Measurements from ENCODE around the gene SPAG4. TPM values are rescaled to one million over a fixed set of nuclear protein-coding genes. Genes with fewer than 3 reads are reported as not detected.

SPAG4 gene
- total and polyA plus RNA-seq, 2 experiments from 2014 or later, result 2.7 to 2.9 TPM

GRCh38 chr20:35598476-35598875 lies 17.2 kb upstream of the SPAG4 start:
- Histone ChIP-seq H3K27ac (ENCODE audit: low read depth) (no peak overlapping the region), H3K4me1 (ENCODE audit: insufficient read depth) (no peaks in the 10 kb centered on the region), H3K4me3 (no peak overlapping the region), H3F3A (replicated peaks; ENCODE audit: low read depth) (no peaks in the 10 kb centered on the region), H3K79me2 (replicated peaks; ENCODE audit: insufficient read depth) (no peaks in the 10 kb centered on the region), H3K36me3 (ENCODE audit: insufficient read depth) (no peaks in the 10 kb centered on the region), H3K4me2 (no peak overlapping the region), H3K27me3 (ENCODE audit: insufficient read depth) (peaks cover 40% of the 10 kb centered on the region), H2AFZ (no peak overlapping the region), H3K9me2 (ENCODE audit: insufficient read depth) (no peaks in the 10 kb centered on the region), H4K20me1 (replicated peaks; ENCODE audit: insufficient read depth) (no peaks in the 10 kb centered on the region)
- H3K4me1 Mint-ChIP-seq, result peaks cover 13% of the 10 kb centered on the region
- H3K27ac Mint-ChIP-seq, result no peak overlapping the region
- no peak for TF ChIP-seq CTCF (conservative IDR thresholded peaks at IDR 0.05; ENCODE audit: low read depth in 2 of 2)
- TF ChIP-seq ZNF462 (CRISPR knock-in tag; IDR thresholded peaks at IDR 0.05), result no peak
- TF ChIP-seq EZH2 (IDR thresholded peaks at IDR 0.05; ENCODE audit: low read depth, unreplicated experiment), result no peak
- TF ChIP-seq ZNF114 (CRISPR knock-in tag; IDR thresholded peaks at IDR 0.05), result no peak
- TF ChIP-seq STAT1 (IDR thresholded peaks at IDR 0.05; ENCODE audit: unreplicated experiment), result no peak
- no peak for TF ChIP-seq ZNF331 (CRISPR knock-in tag; IDR thresholded peaks at IDR 0.05; ENCODE audit: low read depth)
- TF ChIP-seq POLR2AphosphoS5 (IDR thresholded peaks at IDR 0.05; ENCODE audit: low read depth), result no peak
- no peak for TF ChIP-seq EZH2phosphoT487 (IDR thresholded peaks at IDR 0.05; ENCODE audit: unreplicated experiment)
- no peak for TF ChIP-seq JUNB (IDR thresholded peaks at IDR 0.05; ENCODE audit: unreplicated experiment)
- TF ChIP-seq NANOG (IDR thresholded peaks at IDR 0.05; ENCODE audit: borderline replicate concordance), result no peak
- no peak for TF ChIP-seq REST (IDR thresholded peaks at IDR 0.05; ENCODE audit: unreplicated experiment)
- TF ChIP-seq ETS1 (IDR thresholded peaks at IDR 0.05), result no peak
- no peak for TF ChIP-seq CREB1 (CRISPR knock-in tag; IDR thresholded peaks at IDR 0.05; ENCODE audit: low read depth)
- peaks cover 47% of the 10 kb centered on the region for H3K27me3 Mint-ChIP-seq (ENCODE audit: insufficient read depth, low read depth, poor library complexity)
- no peak for DNase-seq (ENCODE audit: low spot score)
- no peak overlapping the region; the same call in 2 of the 3 replicates for H3K4me3 Mint-ChIP-seq
- no peaks in the 10 kb centered on the region; the same call in 2 of the 3 replicates for H3K9me3 Mint-ChIP-seq
- no peaks in the 10 kb centered on the region; the same call in 1 of the 3 replicates for H3K36me3 Mint-ChIP-seq (ENCODE audit: low read depth)
- no peak for ATAC-seq
